GM12878 (cell line): Measurements from ENCODE around the gene TNRC6C. TPM values are rescaled to one million over a fixed set of nuclear protein-coding genes. Genes with fewer than 3 reads are reported as not detected.

Experiments
- ATAC-seq: fragments of 200-7000 bp; cut with Tn5 transposase; 3 replicates; pipeline ENCODE4 v1.9.1; 2020; ENCODE audit warnings: mild to moderate bottlenecking, moderate library complexity
- BruUV-seq: library from RNA; stranded (reverse); fragments of 400-500 nt; replicated peaks from 2 replicates; lab custom pipeline; 2021; lab: Mats Ljungman, UMichigan
- CTCF ChIA-PET: fragments of 300-600 bp; sonication (Branson Sonifier 250); formaldehyde crosslinking; extraction: SDS; loops from one replicate; lab custom pipeline; 2021; ENCODE audit warnings: inconsistent platforms; lab: Yijun Ruan, JAX
- POLR2A ChIA-PET: fragments of 350-600 bp; formaldehyde crosslinking; extraction: SDS; loops from one replicate; lab custom pipeline; 2021; ENCODE audit warnings: inconsistent platforms; lab: Charles Lee
- RAD21 ChIA-PET: fragments of 300-600 bp; sonication (Branson Sonifier 250); formaldehyde crosslinking; loops from one replicate; lab custom pipeline; 2023; ENCODE audit warnings: antibody characterized with exemption; ENCODE audit not compliant: unreplicated experiment; lab: Charles Lee
- SMC1A ChIA-PET: fragments of 300-600 bp; sonication (Branson Sonifier 250); formaldehyde crosslinking; loops from one replicate; lab custom pipeline; 2023; ENCODE audit not compliant: unreplicated experiment, uncharacterized antibody; lab: Charles Lee
- DNase-seq: peaks from one replicate; pipeline ENCODE4 v3.0.0-alpha.2; 2011; ENCODE audit warnings: low read depth, low spot score
- FAIRE-seq: peaks from 3 replicates; lab custom pipeline; 2011; peaks lifted over from hg19 to GRCh38; lab: Jason Lieb, UNC
- H2AFZ ChIP-seq: 2 replicates; pipeline ENCODE4 v1.6.0; 2011; ENCODE audit warnings: low read depth, low read length, control low read depth; ENCODE audit not compliant: control insufficient read depth
- H3K27ac ChIP-seq: 2 replicates; pipeline ENCODE4 v1.5.1; 2011; ENCODE audit warnings: control low read depth; ENCODE audit not compliant: control insufficient read depth, insufficient read depth
- H3K27me3 ChIP-seq, 2 experiments: replicated peaks in 1 of 2; 2 replicates each; pipeline versions ENCODE4 v1.6.0 to v1.6.1; 2011; ENCODE audit warnings: low read length in 1 of 2; ENCODE audit not compliant: control insufficient read depth in 2 of 2, insufficient read depth in 2 of 2
- H3K36me3 ChIP-seq, 2 experiments: 2 replicates each; pipeline ENCODE4 v1.5.1; 2011; ENCODE audit warnings: low read length in 1 of 2; ENCODE audit not compliant: control insufficient read depth in 2 of 2, insufficient read depth in 2 of 2
- H3K4me1 ChIP-seq: 2 replicates; pipeline ENCODE4 v1.6.1; 2011; ENCODE audit warnings: mild to moderate bottlenecking, low read length, moderate library complexity, mixed read lengths; ENCODE audit not compliant: control insufficient read depth, insufficient read depth
- H3K4me2 ChIP-seq: 2 replicates; pipeline ENCODE4 v1.6.0; 2011; ENCODE audit warnings: control low read depth; ENCODE audit not compliant: control insufficient read depth, insufficient read depth
- H3K4me3 ChIP-seq: fragments of 200-600 bp; sonication (generic); 2 replicates; pipeline ENCODE4 v1.5.1; 2016
- H3K79me2 ChIP-seq: 2 replicates; pipeline ENCODE4 v1.6.0; 2011; ENCODE audit warnings: low read length; ENCODE audit not compliant: control insufficient read depth, insufficient read depth
- H3K9ac ChIP-seq: 2 replicates; pipeline ENCODE4 v1.8.0; 2011; ENCODE audit warnings: low read length, control low read depth, mixed read lengths; ENCODE audit not compliant: control insufficient read depth, insufficient read depth
- H3K9me3 ChIP-seq: replicated peaks from 3 replicates; pipeline ENCODE4 v1.5.1; 2011; ENCODE audit warnings: mild to moderate bottlenecking, low read length; ENCODE audit not compliant: control insufficient read depth, insufficient read depth
- H4K20me1 ChIP-seq: 2 replicates; pipeline ENCODE4 v1.6.0; 2011; ENCODE audit not compliant: control insufficient read depth, insufficient read depth
- BHLHE40 ChIP-seq, 2 experiments: fragments of 450-650 bp in 1 of 2; IDR thresholded peaks; 2 replicates each; pipeline ENCODE4 v1.6.1; 2011 to 2017; ENCODE audit warnings: low read depth in 2 of 2, borderline replicate concordance in 1 of 2, improper control_type of control experiment in 1 of 2, low read length in 1 of 2, mild to moderate bottlenecking in 1 of 2
- IKZF1 ChIP-seq: fragments of 450-650 bp; conservative IDR thresholded peaks from 2 replicates; pipeline ENCODE4 v1.6.1; 2017; ENCODE audit warnings: antibody characterized with exemption, mild to moderate bottlenecking
- MYC ChIP-seq: IDR thresholded peaks from 2 replicates; pipeline ENCODE4 v1.6.1; 2011; ENCODE audit warnings: mild to moderate bottlenecking, low read length, moderate library complexity, inconsistent platforms; ENCODE audit not compliant: insufficient read depth, insufficient replicate concordance, insufficient read length, severe bottlenecking
- NR2F1 ChIP-seq: fragments of 450-650 bp; conservative IDR thresholded peaks from 2 replicates; pipeline ENCODE4 v1.6.1; 2017; ENCODE audit warnings: mild to moderate bottlenecking
- POLR2AphosphoS5 ChIP-seq: IDR thresholded peaks from 2 replicates; pipeline ENCODE4 v1.6.1; 2011; ENCODE audit warnings: mild to moderate bottlenecking, low read length, inconsistent platforms
- RUNX3 ChIP-seq: IDR thresholded peaks from 2 replicates; pipeline ENCODE4 v1.6.1; 2012; ENCODE audit warnings: low read length, inconsistent platforms
- ZNF24 ChIP-seq: fragments of 450-650 bp; IDR thresholded peaks from 2 replicates; pipeline ENCODE4 v1.6.1; 2017; ENCODE audit warnings: antibody characterized with exemption, mild to moderate bottlenecking
- WGBS: methylation state at CpG from one replicate; pipeline ENCODE4 v1.1.6; 2016; ENCODE audit warnings: low lambda C conversion rate; ENCODE audit not compliant: insufficient replicate concordance, insufficient coverage; ENCODE audit errors: missing lambda C conversion rate; 5-methylcytosine and 5-hydroxymethylcytosine counted together
- in situ Hi-C: fragments of 300-500 bp; cut with MboI; formaldehyde crosslinking; loops from 9 replicates; pipeline ENCODE4 v1.14.3; 2018; ENCODE audit warnings: mixed read lengths
- intact Hi-C: fragments of 100-400 bp; cut with micrococcal nuclease; formaldehyde crosslinking; loops from one replicate; pipeline ENCODE4 v1.14.2; 2022; ENCODE audit not compliant: unreplicated experiment
- polyA plus RNA-seq, 11 experiments: library from polyadenylated mRNA; depleted of rRNA in 4 of 11; unstranded in 6 of 11; stranded (reverse) in 5 of 11; fragments of >200 nt; fragmentation: Nextera tagmentation in 4 of 11; fragmentation: Illumina TruSeq in 1 of 11; extraction: Ambion mirVana in 4 of 11; extraction: Trizol in 1 of 11; gene quantifications; 1 replicate in 1 of 11; 2 replicates in 10 of 11; pipeline versions ENCODE4 v1.2.1 to v1.2.3, GENCODE V29; 2011 to 2016; ENCODE audit warnings: inconsistent platforms in 2 of 11, missing spikeins in 2 of 11, low read depth in 1 of 11
- total RNA-seq, 4 experiments: library from RNA; depleted of rRNA in 3 of 4; stranded (reverse); fragments of >200 nt in 3 of 4; fragmentation: Illumina TruSeq in 1 of 4; extraction: Trizol in 1 of 4; gene quantifications; 2 replicates each; pipeline versions ENCODE4 v1.2.1 to v1.2.3, GENCODE V29; 2013 to 2021
- TF ChIP-seq, protein P1 (sequence below): fragments of 450-650 bp; IDR thresholded peaks from 2 replicates; pipeline ENCODE4 v1.6.1; 2017; ENCODE audit warnings: low read depth, mild to moderate bottlenecking, moderate library complexity
- TF ChIP-seq, protein P2 (sequence below): fragments of 450-650 bp; IDR thresholded peaks from 2 replicates; pipeline ENCODE4 v1.6.1; 2017; ENCODE audit warnings: mild to moderate bottlenecking
- TF ChIP-seq, protein P3 (sequence below): IDR thresholded peaks from 2 replicates; pipeline ENCODE4 v1.6.1; 2012; ENCODE audit warnings: improper control_type of control experiment, low read depth, low read length; ENCODE audit not compliant: insufficient replicate concordance

Gene TNRC6C
- total and polyA plus RNA-seq, 10 of the 15 experiments (the other 5 are each of a cell fraction or from before 2014, with no cell fraction given) = 0.40 to 6.1 (median 0.96) TPM

DNA sequence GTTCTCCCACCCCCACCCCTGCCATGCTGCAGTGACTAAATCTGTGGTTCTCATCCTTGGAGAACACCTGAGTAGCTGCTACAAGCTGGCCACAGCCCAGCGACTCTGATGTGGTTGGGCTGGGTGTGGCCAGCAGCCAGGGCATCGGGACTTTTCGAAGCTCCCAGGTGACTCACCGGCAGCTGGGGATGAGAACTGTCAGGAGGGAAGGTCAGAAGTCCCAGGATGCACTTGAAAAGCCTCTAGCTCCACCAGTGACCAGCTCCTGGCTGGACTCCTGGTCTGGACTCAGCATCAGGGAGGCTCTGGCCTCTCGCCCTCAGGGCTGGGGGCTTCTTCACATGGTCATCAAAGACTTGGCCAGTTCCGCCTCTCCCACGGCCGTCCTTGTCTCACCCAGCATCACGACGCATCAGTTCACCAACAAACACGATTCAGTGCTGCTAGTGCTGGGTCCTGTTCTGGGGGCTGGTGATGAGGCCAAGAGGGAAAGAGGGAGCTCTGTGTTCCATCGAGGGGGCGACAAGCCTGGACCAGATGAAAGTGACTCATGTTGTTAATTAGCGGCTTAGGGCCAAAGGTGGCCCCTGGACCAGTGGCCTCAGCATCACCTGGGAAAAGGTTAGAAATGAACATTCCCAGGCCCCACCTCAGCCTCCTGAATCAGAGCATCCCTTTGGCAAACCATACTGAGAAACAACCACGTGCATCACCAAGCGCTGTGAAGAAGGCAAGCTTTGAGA lies 183.8 kb downstream of the TNRC6C start:
- Histone ChIP-seq H3K9ac (no peak overlapping the region), H2AFZ (no peak overlapping the region), H3K36me3 (peaks cover 0 to 5% of the 10 kb centered on the region in 2 experiments; a peak in 3 of 4 replicates), H3K9me3 (no peaks in the 10 kb centered on the region), H3K79me2 (peaks cover 4% of the 10 kb centered on the region), H3K4me3 (no peak overlapping the region), H3K27me3 (no peaks in the 10 kb centered on the region), H3K4me1 (peaks cover 69% of the 10 kb centered on the region), H4K20me1 (no peaks in the 10 kb centered on the region), H3K4me2 (no peak overlapping the region), H3K27ac (no peak overlapping the region)
- FAIRE-seq (no peak), DNase-seq (no peak), ATAC-seq (no peak)
- ChIA-PET CTCF (interaction anchor here (0.7 to 5.0 kb wide), 7 partner anchors 8 to 110 kb away, joined by 3 to 51 read pairs (median 3); no protein-coding TSS in a partner anchor), SMC1A (interaction anchor here (0.6 to 2.0 kb wide), 8 partner anchors 10 to 109 kb away, joined by 3 to 9 read pairs (median 3); partner anchors contain the start of gene TMC8), POLR2A (interaction anchor here (0.6 to 5.1 kb wide), 15 partner anchors 9 to 1036 kb away, joined by 3 to 37 read pairs (median 5); partner anchors contain the start of gene TMC8), RAD21 (interaction anchor here (0.7 to 1.9 kb wide), 11 partner anchors 12 to 73 kb away, joined by 3 to 13 read pairs (median 5); partner anchors contain the start of genes TMC6 and TMC8)
- in situ Hi-C loops = no loop called here
- intact Hi-C loops = no loop called here
- 74% methylated on average over 16 of the region's 16 CpGs for WGBS
- BruUV-seq = no TSS peak
- TF ChIP-seq, protein P1, sequence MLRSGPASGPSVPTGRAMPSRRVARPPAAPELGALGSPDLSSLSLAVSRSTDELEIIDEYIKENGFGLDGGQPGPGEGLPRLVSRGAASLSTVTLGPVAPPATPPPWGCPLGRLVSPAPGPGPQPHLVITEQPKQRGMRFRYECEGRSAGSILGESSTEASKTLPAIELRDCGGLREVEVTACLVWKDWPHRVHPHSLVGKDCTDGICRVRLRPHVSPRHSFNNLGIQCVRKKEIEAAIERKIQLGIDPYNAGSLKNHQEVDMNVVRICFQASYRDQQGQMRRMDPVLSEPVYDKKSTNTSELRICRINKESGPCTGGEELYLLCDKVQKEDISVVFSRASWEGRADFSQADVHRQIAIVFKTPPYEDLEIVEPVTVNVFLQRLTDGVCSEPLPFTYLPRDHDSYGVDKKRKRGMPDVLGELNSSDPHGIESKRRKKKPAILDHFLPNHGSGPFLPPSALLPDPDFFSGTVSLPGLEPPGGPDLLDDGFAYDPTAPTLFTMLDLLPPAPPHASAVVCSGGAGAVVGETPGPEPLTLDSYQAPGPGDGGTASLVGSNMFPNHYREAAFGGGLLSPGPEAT = peak; percentile 15; the same call in 1 of the 2 replicates
- TF ChIP-seq BHLHE40 (IDR thresholded peaks at IDR 0.05; ENCODE audit: borderline replicate concordance in 1 of 2, low read depth in 2 of 2, low read length in 1 of 2) = 0 out of 4 replicates have a peak, but pooled peaks of 1 of the 2 experiments have one; percentile 31
- no peak for TF ChIP-seq MYC
- no peak for TF ChIP-seq ZNF24
- TF ChIP-seq, protein P2, sequence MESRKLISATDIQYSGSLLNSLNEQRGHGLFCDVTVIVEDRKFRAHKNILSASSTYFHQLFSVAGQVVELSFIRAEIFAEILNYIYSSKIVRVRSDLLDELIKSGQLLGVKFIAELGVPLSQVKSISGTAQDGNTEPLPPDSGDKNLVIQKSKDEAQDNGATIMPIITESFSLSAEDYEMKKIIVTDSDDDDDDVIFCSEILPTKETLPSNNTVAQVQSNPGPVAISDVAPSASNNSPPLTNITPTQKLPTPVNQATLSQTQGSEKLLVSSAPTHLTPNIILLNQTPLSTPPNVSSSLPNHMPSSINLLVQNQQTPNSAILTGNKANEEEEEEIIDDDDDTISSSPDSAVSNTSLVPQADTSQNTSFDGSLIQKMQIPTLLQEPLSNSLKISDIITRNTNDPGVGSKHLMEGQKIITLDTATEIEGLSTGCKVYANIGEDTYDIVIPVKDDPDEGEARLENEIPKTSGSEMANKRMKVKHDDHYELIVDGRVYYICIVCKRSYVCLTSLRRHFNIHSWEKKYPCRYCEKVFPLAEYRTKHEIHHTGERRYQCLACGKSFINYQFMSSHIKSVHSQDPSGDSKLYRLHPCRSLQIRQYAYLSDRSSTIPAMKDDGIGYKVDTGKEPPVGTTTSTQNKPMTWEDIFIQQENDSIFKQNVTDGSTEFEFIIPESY = no peak
- TF ChIP-seq POLR2AphosphoS5 = 0 out of 2 replicates have a peak, but pooled peaks have one; percentile 5
- 0 out of 2 replicates have a peak, but pooled peaks have one; percentile 34 for TF ChIP-seq RUNX3
- peak; percentile 35; the same call in 1 of the 2 replicates for TF ChIP-seq NR2F1
- TF ChIP-seq IKZF1 = 0 out of 2 replicates have a peak, but pooled peaks have one; percentile 33
- TF ChIP-seq, protein P3, sequence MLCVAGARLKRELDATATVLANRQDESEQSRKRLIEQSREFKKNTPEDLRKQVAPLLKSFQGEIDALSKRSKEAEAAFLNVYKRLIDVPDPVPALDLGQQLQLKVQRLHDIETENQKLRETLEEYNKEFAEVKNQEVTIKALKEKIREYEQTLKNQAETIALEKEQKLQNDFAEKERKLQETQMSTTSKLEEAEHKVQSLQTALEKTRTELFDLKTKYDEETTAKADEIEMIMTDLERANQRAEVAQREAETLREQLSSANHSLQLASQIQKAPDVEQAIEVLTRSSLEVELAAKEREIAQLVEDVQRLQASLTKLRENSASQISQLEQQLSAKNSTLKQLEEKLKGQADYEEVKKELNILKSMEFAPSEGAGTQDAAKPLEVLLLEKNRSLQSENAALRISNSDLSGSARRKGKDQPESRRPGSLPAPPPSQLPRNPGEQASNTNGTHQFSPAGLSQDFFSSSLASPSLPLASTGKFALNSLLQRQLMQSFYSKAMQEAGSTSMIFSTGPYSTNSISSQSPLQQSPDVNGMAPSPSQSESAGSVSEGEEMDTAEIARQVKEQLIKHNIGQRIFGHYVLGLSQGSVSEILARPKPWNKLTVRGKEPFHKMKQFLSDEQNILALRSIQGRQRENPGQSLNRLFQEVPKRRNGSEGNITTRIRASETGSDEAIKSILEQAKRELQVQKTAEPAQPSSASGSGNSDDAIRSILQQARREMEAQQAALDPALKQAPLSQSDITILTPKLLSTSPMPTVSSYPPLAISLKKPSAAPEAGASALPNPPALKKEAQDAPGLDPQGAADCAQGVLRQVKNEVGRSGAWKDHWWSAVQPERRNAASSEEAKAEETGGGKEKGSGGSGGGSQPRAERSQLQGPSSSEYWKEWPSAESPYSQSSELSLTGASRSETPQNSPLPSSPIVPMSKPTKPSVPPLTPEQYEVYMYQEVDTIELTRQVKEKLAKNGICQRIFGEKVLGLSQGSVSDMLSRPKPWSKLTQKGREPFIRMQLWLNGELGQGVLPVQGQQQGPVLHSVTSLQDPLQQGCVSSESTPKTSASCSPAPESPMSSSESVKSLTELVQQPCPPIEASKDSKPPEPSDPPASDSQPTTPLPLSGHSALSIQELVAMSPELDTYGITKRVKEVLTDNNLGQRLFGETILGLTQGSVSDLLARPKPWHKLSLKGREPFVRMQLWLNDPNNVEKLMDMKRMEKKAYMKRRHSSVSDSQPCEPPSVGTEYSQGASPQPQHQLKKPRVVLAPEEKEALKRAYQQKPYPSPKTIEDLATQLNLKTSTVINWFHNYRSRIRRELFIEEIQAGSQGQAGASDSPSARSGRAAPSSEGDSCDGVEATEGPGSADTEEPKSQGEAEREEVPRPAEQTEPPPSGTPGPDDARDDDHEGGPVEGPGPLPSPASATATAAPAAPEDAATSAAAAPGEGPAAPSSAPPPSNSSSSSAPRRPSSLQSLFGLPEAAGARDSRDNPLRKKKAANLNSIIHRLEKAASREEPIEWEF = no peak
